HG02840 (cell line): ENCODE data around the gene PXDC1.
"Not testable (repeated sequence)": the region's sequence is repeated elsewhere in the genome, so short reads cannot be mapped to it uniquely, and the experiment has no call there.

Source experiments
- ATAC-seq: cut with Tn5 transposase; IDR thresholded peaks from one replicate; pipeline ENCODE4 v1.9.1; 2021; ENCODE audit warnings: mild to moderate bottlenecking, moderate library complexity, moderate number of reproducible peaks; ENCODE audit not compliant: unreplicated experiment, low FRiP score

Gene PXDC1

GRCh38 chr6:3737149-3737830 lies 14.2 kb downstream of the PXDC1 start:
- no peak for ATAC-seq

- no peak for ATAC-seq
These were observed 16.4 kb downstream of the PXDC1 start for GRCh38 chr6:3735029-3735605.

GRCh38 chr6:3734023-3734422 lies 17.5 kb downstream of the PXDC1 start:
- no peak for ATAC-seq

GRCh38 chr6:3733321-3733925 lies 18.1 kb downstream of the PXDC1 start:
- ATAC-seq = no peak

- no peak for ATAC-seq
These were observed 19.0 kb downstream of the PXDC1 start for GRCh38 chr6:3732345-3733141.

GRCh38 chr6:3731700-3732099 lies 19.8 kb downstream of the PXDC1 start:
- no peak for ATAC-seq

GRCh38 chr6:3729603-3730344 lies 21.7 kb downstream of the PXDC1 start:
- ATAC-seq = no peak

- ATAC-seq = no peak
These were observed 23.9 kb downstream of the PXDC1 start for GRCh38 chr6:3727593-3728108.

- ATAC-seq = no peak
These were observed 24.5 kb downstream of the PXDC1 start for GRCh38 chr6:3727036-3727435.

GRCh38 chr6:3726421-3726820 lies 25.1 kb downstream of the PXDC1 start:
- ATAC-seq = no peak

- no peak for ATAC-seq
These were observed 26.1 kb downstream of the PXDC1 start for GRCh38 chr6:3725145-3726047.

GRCh38 chr6:3724451-3725144 lies 26.9 kb downstream of the PXDC1 start:
- ATAC-seq = no peak

GRCh38 chr6:3723966-3724365 lies 27.5 kb downstream of the PXDC1 start:
- no peak for ATAC-seq

GRCh38 chr6:3723251-3723650 lies 28.3 kb downstream of the PXDC1 start:
- no peak for ATAC-seq

GRCh38 chr6:3722785-3723184 lies 28.7 kb downstream of the PXDC1 start:
- no peak for ATAC-seq

GRCh38 chr6:3721810-3722621 lies 29.5 kb downstream of the PXDC1 start:
- no peak for ATAC-seq

GRCh38 chr6:3720770-3721169 lies 30.7 kb downstream of the PXDC1 start:
- not testable (repeated sequence) for ATAC-seq
